ENCODE measurements around the gene CEP55.

The CEP55 gene

GRCh38 chr10:93471110-93471651, 25.2 kb upstream of the CEP55 start:
- DNase-seq: no peak

GRCh38 chr10:93473161-93473560, 23.3 kb upstream of the CEP55 start:
- no peak for DNase-seq

GRCh38 chr10:93473804-93474472, 22.5 kb upstream of the CEP55 start:
- no peak for DNase-seq

GRCh38 chr10:93475227-93475626, 21.2 kb upstream of the CEP55 start:
- no peak for DNase-seq

GRCh38 chr10:93475871-93476270, 20.5 kb upstream of the CEP55 start:
- no peak for DNase-seq

GRCh38 chr10:93476756-93477155, 19.7 kb upstream of the CEP55 start:
- no peak for DNase-seq

GRCh38 chr10:93478873-93479272, 17.5 kb upstream of the CEP55 start:
- no peak for DNase-seq

GRCh38 chr10:93481637-93482144, 14.7 kb upstream of the CEP55 start:
- DNase-seq: no peak

GRCh38 chr10:93482145-93482834, 14.1 kb upstream of the CEP55 start, which contains the start of gene MYOF:
TSS of gene MYOF (minus strand) at chr10:93482334. CDS start at chr10:93482194, 140 bp downstream.
- no peak for DNase-seq

- no peak for DNase-seq
Observed at GRCh38 chr10:93485690-93486089, 10.7 kb upstream of the CEP55 start.

GRCh38 chr10:93488956-93489528, 7.4 kb upstream of the CEP55 start:
- no peak for DNase-seq

GRCh38 chr10:93491602-93492121, 4.8 kb upstream of the CEP55 start:
- no peak for DNase-seq

GRCh38 chr10:93493162-93493561, 3.2 kb upstream of the CEP55 start:
- no peak for DNase-seq

- no peak for DNase-seq
Observed at GRCh38 chr10:93494494-93494893, 1.9 kb upstream of the CEP55 start.

- DNase-seq: no peak
Observed at GRCh38 chr10:93495654-93496321, 624 bp upstream of the CEP55 start.

- no peak for DNase-seq
Observed at GRCh38 chr10:93498166-93498565, 1.8 kb downstream of the CEP55 start.

- no peak for DNase-seq
Observed at GRCh38 chr10:93501650-93502049, 5.2 kb downstream of the CEP55 start.

GRCh38 chr10:93503075-93503474, 6.7 kb downstream of the CEP55 start:
- no peak for DNase-seq

GRCh38 chr10:93505075-93505474, 8.7 kb downstream of the CEP55 start:
- no peak for DNase-seq

- DNase-seq: no peak
Observed at GRCh38 chr10:93509816-93510215, 13.4 kb downstream of the CEP55 start.

- no peak for DNase-seq
Observed at GRCh38 chr10:93512565-93512964, 16.2 kb downstream of the CEP55 start.

GRCh38 chr10:93513091-93513490, 16.7 kb downstream of the CEP55 start:
- DNase-seq: peak; percentile 10

GRCh38 chr10:93514521-93514920, 18.1 kb downstream of the CEP55 start:
- DNase-seq: no peak

All from NCI-H187 treated with DMSO at 0.1 percent for 48 hours (cell line).